Skeletal muscle cell (primary cell): ENCODE data around the gene EXOSC10.

Experiments
- DNase-seq: peaks from one replicate; pipeline ENCODE4 v3.0.0-alpha.2; 2010; ENCODE audit warnings: low read depth
- H3K4me3 ChIP-seq: 2 replicates; pipeline ENCODE4 v1.5.1; 2011; ENCODE audit warnings: low read depth, mild to moderate bottlenecking, control low read depth, low read length, moderate library complexity

EXOSC10 gene

DNA sequence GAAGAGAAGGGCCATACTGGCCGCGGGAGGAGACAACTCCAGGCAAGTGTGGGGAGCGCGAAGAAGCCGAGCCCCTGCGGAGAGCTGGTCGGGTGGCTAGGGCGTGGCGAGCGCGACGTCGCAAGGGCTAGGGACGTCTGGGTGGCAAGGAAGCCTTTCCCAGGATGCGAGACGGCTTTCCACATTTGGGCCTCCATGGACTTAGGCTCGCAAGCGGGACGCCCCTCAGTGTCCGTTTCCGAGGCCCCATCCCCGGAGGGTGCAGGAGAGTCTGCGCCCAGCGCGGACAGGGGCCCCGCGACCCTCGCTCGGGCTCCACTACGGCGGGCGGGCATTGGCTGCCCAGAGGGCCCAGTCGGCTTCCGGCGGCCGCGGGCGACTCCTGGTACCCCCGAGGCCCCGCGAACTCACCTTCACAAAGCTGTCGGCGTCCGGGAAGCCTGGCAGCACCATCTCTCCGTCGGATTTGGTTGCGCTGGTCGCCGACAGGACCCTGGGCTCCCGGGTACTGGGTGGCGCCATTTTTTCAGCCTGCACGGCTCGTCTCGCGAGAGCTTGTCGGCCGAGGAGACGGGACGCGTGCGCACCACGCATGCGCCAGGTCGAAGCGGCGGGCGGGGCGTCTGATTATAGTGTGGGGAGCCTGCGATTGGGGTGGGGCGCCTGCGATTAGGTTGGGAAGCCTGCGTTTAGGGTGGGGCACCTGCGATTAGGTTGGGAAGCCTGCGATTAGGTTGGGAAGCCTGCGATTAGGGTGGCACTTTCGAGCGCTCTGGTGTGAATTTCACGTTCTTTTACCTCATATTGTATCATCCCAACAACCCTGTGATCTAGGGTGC, at the start of gene EXOSC10:
TSS of gene EXOSC10 (minus strand) at position 560 of the 839 bp plus-strand sequence. CDS start at position 522, 38 bp downstream.
- peak within 1 kb of the TSS; percentile 96 for H3K4me3 ChIP-seq
- DNase-seq: peak; percentile 46

- DNase-seq: no peak
- no peak overlapping the region for H3K4me3 ChIP-seq
Observed at GRCh38 chr1:11147197-11147770, 47.6 kb upstream of the EXOSC10 start.

DNA sequence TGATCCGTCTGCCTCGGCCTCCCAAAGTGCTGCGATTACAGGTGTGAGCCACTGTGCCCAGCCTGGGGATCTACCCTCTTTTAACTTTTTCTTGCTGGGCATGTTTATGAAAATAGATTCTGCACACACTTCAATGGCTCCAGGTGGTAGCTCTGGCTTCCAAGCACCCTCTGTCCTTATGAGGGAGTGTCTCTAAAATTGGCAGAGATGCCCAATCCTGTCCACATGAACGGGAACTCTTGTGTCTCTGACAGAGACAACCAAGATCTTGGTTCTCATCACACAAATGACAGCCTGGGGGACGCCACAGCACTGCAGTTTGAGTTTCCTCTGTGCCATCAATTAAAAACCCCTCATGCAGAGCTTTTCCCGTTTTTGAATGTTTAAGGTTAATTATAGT, 46.1 kb upstream of the EXOSC10 start:
- DNase-seq: no peak
- no peak overlapping the region for H3K4me3 ChIP-seq

GRCh38 chr1:11144570-11145256, 45.0 kb upstream of the EXOSC10 start:
- no peak for DNase-seq

DNA sequence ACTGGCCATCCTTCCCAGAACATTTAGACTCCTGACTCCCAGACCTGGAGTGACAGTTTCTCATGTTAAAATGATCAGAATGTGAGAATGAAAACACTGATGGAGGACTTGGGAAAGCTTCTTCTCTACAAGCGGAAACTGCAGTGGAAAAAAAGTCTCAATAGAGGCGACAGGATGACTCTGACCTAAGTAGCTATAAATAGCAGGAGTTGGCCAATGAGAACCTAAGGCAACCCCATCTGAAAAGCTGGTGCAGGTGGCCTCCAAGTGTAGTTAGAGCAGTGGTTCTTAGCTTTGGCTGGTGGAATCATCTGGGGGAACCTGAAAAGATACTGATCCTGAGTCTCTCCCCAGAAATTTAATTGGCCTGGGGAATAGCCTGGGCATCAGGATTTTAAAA, 44.2 kb upstream of the EXOSC10 start:
- H3K4me3 ChIP-seq: no peak overlapping the region
- DNase-seq: no peak

More at GRCh38 chr1:11144570-11145256, 45.0 kb upstream of the EXOSC10 start:
- no peak overlapping the region for H3K4me3 ChIP-seq

GRCh38 chr1:11143401-11143800, 43.7 kb upstream of the EXOSC10 start:
- DNase-seq: no peak
- H3K4me3 ChIP-seq: no peak overlapping the region

DNA sequence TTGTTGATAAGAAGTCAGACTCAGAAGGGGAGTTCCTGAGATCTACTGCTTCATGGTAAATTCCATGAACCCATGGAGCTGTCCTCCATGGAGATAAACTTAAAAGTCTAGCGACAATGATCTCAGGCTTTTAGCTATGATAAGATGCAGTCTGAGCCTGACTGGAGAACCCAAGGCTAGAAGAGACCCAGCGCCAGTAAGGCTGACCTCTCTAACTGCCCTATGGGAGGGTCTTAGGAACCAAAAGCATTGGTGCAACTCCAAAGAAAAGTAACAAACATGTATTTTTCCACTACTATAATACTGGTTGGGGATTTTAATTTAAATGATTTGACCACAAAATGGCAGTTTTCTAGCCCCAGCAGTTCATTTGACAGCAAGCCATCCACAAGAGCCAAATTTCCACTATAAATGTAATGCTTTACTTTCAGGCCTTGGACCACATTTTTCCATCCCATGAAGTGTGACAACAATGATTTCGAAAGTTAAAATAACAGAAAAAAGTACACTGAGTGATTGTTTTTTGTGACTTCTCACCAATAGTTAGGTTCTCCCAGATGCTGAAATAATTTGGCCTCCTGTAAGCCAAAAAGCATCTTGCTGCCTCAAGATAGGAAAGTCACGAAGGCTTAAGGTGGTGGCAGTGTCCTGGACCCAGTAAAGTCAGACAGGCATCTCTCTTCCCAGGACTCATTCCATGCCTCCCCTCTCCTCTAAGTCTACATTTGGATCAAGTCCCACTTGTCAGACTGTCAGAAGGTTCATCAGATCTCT, 43.1 kb upstream of the EXOSC10 start:
- no peak overlapping the region for H3K4me3 ChIP-seq
- no peak for DNase-seq

- no peak for DNase-seq
- no peak overlapping the region for H3K4me3 ChIP-seq
Observed at GRCh38 chr1:11138952-11139351, 39.3 kb upstream of the EXOSC10 start.

- no peak for DNase-seq
- no peak overlapping the region for H3K4me3 ChIP-seq
Observed at GRCh38 chr1:11138029-11138428, 38.4 kb upstream of the EXOSC10 start.

DNA sequence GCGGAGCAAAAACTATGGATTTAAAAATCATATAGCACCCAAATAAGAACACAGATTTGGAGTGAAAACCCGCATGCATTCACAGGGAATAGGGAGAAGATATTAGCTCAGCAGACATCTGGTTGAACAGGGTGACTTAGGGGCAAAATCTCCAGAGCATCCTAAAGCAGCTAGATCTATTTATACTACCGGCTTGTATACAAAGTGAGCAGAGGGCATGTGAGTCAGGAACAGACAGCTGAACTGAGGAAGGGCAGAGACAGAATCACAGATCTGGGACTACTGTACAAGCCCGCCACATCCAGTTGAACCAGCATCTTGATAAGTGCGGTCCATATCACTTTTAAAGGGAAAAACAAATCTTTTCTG, 35.2 kb upstream of the EXOSC10 start:
- no peak overlapping the region for H3K4me3 ChIP-seq
- no peak for DNase-seq

- H3K4me3 ChIP-seq: no peak overlapping the region
- no peak for DNase-seq
Observed at GRCh38 chr1:11134251-11134897, 34.7 kb upstream of the EXOSC10 start.

GRCh38 chr1:11132563-11133293, 33.1 kb upstream of the EXOSC10 start:
- H3K4me3 ChIP-seq: no peak overlapping the region
- DNase-seq: no peak

DNA sequence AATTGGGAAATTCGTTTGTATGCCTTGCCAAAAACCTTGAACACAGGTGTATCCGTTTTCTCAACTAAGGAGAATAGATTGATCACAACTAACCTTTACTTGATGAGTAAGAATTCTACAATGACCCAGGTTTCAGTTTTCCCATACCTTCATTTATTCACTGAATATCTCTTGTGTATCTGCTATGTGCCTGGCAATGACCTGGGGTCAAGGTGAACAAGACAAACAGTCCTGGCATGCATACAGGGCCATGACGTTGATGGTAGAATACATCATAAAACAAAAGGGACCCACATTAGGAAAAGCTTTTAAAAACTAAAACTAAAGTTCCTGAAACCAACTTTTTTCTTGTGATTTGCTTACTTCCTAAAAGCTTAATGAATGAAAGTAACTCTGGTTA, 32.1 kb upstream of the EXOSC10 start:
- DNase-seq: no peak

GRCh38 chr1:11130406-11130805, 30.7 kb upstream of the EXOSC10 start:
- no peak for DNase-seq
- no peak overlapping the region for H3K4me3 ChIP-seq

More for the DNA sequence above, 32.1 kb upstream of the EXOSC10 start:
- H3K4me3 ChIP-seq: no peak overlapping the region

GRCh38 chr1:11129649-11130390, 30.2 kb upstream of the EXOSC10 start:
- no peak overlapping the region for H3K4me3 ChIP-seq
- no peak for DNase-seq

GRCh38 chr1:11126569-11126968, 26.9 kb upstream of the EXOSC10 start:
- DNase-seq: no peak
- H3K4me3 ChIP-seq: no peak overlapping the region

GRCh38 chr1:11125931-11126330, 26.3 kb upstream of the EXOSC10 start:
- no peak overlapping the region for H3K4me3 ChIP-seq
- DNase-seq: no peak

GRCh38 chr1:11124965-11125364, 25.3 kb upstream of the EXOSC10 start:
- H3K4me3 ChIP-seq: no peak overlapping the region
- no peak for DNase-seq
